ENCODE results near the gene DCLK1. TPM values are rescaled to one million over a fixed set of nuclear protein-coding genes. Genes with fewer than 3 reads are reported as not detected.

DCLK1 gene
- total RNA-seq, 1 donor from 2014 or later, result 55.5 TPM

DNA sequence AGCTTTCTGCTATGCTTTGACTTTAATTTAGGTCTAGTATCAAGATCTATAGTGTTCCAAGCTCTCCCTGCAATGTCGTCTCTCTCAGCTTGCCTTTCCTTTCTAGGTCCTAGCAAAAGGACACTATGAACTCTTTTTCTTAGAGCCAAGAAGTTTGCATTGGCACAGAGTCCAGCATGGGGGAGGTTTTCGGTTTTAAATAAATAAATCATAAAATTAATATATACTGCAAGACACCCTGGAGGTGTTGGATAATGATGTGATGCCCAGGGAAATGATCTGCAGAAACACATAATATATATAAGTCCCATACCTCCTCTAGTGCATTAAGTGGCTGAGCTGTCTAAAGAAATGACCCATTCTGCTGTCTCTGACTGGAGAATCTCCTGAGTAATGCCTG is 338.3 kb downstream of the DCLK1 start:
- intact Hi-C loops (cut with DNase I), result no loop called here

GRCh38 chr13:35792021-35792420 is 339.2 kb downstream of the DCLK1 start:
- DNase-seq (ENCODE audit: low spot score), result no peak

More for the DNA sequence above, 338.3 kb downstream of the DCLK1 start:
- no peak for DNase-seq (ENCODE audit: low spot score)
- no peak for ATAC-seq

DNA sequence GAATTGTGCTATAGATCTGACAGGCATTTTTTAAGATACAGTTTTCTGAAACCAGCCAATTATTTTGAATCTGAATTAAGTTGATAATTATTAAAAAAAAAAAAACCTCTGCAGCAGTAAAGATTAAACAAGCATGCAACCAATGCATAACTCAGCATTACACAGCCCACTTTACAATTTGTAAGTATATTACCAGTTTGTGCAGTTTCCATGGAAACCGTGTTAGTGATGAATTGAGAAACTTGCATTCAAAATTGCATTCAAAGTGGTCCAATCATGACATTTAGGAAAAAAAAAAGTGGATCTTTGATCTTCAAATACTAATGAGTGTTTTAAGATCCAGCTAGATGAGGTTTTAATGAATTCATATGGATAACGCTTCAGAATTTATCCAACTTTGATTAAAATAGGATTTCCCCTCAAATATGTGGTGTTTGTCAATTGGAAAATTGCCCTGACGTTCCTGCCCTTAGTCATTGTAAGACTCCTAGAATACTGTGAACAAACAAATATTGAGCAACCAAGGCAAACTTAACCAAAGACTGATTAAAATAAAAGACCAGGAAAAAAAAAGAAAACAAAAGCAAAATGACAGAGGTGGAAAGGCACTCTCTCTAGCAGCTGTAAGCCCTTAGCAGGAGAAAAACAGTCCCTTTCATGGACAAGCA is 339.9 kb downstream of the DCLK1 start:
- DNase-seq (ENCODE audit: low spot score) (no peak), ATAC-seq (peak; percentile 49)
- intact Hi-C loops (cut with DNase I), result no loop called here

More at GRCh38 chr13:35792021-35792420, 339.2 kb downstream of the DCLK1 start:
- intact Hi-C loops (cut with DNase I), result no loop called here
- no peak for ATAC-seq

GRCh38 chr13:35789335-35790165 is 341.6 kb downstream of the DCLK1 start:
- intact Hi-C loops (cut with DNase I), result no loop called here
- no peak for DNase-seq (ENCODE audit: low spot score)
- ATAC-seq, result peak; percentile 42

GRCh38 chr13:35787937-35788336 is 343.2 kb downstream of the DCLK1 start:
- no peak for DNase-seq (ENCODE audit: low spot score)
- ATAC-seq, result no peak
- intact Hi-C loops (cut with DNase I), result no loop called here

DNA sequence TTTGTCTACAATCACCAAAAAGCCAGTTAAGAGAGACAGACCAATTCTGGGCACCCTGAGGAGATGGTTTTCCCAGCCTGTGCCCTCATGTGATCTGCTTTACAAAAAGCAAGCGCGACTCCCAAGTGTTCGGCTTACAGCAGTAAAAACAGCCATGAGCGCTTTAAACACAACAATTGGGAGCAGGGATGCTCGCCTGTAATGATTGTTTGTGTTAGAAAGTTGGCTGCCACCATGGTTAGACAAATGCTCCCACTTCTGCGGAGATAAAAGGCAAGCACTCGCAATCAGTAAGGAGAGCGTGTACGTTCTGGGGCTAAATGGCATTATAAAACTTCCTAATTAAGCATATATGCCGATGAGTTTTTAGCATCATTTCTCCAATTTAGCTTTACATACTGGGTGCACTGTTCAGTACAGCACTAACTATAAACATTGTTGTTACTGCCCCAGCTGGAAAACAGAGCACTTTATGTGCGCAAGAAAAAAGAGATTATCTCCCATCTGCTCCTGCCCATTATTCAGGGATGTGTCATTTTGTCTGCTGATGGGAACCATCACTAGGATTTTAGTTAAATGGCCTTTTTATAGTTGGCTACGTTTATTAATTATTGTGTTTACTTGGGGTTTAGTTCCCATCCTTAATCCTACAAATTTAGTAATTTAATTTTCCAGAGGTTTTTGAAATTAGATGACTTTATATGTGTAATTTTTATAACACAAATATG is 345.4 kb downstream of the DCLK1 start:
- no peak for ATAC-seq
- DNase-seq (ENCODE audit: low spot score), result no peak
- intact Hi-C loops (cut with DNase I), result no loop called here

DNA sequence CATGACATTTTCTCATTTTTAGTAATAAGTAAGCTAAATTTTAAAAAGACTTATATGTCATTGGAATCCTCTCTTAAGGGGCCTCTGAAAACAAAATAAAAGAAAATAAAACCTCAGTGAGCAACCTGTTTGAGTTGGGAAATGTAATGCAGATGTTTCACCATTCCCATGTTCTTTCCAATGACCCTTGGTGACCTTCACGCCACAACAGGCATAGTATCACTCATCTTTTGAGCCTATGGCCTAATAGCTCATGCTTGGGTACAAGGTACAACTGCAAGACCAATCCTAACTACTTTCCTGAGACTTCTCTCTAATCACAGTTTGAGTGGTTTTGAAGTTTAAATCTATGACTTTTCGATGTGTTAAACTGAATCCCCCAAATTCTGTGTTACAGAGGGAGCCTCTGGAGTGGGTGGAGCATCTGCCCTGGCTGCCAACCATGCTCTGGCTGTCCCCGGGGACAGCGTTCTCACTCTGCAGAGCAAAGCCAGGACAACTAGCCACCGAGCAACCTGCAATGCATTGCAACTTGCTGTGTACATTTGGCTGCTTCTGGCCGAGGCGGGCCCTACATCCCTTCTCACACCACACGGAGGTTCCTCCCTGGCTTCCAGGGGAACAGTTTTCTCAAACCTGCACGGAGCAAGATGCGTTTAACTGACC is 346.8 kb downstream of the DCLK1 start:
- no peak for DNase-seq (ENCODE audit: low spot score)
- ATAC-seq, result no peak
- intact Hi-C loops (cut with DNase I), result no loop called here

DNA sequence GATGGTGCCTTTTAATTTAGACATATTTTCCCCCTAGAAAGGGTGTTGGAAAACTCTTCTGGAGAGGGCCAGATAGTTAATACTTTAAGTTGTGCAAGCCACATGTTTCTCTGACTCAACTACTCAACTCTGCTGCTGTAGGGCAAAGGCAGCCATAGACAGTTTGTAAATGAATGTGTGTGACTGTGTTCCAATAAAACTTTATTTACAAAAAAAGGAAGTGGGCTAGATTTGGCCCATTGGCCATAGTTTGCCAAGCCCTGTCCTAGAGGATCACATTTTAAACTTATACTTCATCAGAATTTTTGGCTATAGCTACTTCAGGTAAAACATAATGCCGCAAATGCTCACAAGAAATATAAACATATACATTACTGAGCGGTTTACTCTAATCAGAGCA is 348.4 kb downstream of the DCLK1 start:
- ATAC-seq, result no peak
- intact Hi-C loops (cut with DNase I), result no loop called here
- no peak for DNase-seq (ENCODE audit: low spot score)

DNA sequence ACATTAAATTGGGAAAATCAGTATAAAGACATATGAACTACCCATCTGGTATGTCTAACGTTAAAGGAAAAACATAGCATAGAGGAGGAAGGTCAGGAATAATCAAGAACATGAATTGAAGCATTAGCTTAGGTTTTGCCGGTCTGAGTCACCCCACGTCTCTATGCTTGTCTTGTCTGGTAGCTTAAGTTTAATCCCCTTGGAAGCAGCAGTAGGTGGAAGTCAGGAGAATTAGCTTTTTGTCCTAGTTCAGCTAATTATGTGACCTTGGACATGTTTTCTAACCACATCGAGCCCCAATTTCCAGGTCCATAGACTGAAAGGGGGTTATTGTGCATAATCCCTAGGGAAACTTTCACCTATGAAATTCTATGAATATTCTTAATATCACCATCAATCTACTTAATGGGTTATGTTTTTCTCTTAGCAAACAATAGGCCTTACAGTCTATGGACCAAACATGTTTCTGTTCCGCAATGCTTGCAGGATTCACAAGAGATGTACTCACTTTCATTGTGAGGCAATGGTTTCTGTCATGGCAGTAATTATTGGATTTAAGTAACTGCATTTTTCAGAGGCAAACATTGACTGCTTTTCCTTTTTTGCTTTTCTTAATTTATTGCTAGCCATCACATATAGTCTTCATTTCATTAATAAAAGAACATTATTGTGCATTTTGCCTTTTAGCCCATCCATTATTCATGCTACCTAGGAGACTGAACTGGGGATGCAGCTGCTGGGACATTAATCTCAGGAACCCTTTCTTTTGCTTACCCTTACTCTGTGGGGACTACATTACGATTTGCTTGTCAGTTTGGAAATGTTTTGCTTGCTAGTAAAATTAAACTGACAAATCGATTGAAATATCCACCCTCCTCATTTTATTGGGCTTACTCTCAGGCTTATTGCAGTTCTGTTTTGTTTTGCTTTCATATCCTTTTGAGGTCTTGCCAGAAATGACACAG is 349.9 kb downstream of the DCLK1 start:
- ATAC-seq (no peak), DNase-seq (ENCODE audit: low spot score) (no peak)
- intact Hi-C loops (cut with DNase I), result no loop called here

- DNase-seq (ENCODE audit: low spot score) (no peak), ATAC-seq (no peak)
- intact Hi-C loops (cut with DNase I), result no loop called here
These were observed 350.6 kb downstream of the DCLK1 start for GRCh38 chr13:35780613-35781012.

- DNase-seq (ENCODE audit: low spot score) (no peak), ATAC-seq (no peak)
- intact Hi-C loops (cut with DNase I), result no loop called here
These were observed 359.3 kb downstream of the DCLK1 start for GRCh38 chr13:35771898-35772297.

DNA sequence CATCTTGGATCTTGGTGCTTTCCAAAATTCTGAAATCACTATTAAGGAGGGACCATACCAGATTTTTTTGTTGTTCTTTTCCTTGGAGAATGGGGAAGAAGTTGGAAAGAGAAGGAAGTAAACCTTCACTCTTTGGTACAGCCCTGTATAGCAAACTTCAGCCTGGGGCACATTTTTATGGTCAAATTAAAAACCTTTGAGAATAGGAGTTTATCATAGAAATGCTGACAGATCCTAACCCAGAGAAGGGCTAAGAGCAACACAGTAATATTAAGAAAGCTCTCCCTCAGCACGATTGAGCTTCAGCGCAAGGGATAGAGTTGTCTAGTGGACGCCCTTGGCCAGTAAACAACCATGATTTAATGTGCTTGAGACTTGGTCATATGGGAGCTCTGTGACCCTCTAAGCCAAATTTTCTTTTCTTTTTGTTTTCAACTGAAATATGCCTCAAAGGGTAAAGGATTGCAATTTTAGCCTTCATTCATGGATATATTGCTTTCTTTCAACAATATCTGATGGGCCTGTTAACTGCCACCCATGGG is 360.4 kb downstream of the DCLK1 start:
- ATAC-seq, result no peak
- intact Hi-C loops (cut with DNase I), result no loop called here
- DNase-seq (ENCODE audit: low spot score), result no peak

GRCh38 chr13:35769812-35770211 is 361.4 kb downstream of the DCLK1 start:
- no peak for ATAC-seq
- intact Hi-C loops (cut with DNase I), result no loop called here
- DNase-seq (ENCODE audit: low spot score), result no peak

DNA sequence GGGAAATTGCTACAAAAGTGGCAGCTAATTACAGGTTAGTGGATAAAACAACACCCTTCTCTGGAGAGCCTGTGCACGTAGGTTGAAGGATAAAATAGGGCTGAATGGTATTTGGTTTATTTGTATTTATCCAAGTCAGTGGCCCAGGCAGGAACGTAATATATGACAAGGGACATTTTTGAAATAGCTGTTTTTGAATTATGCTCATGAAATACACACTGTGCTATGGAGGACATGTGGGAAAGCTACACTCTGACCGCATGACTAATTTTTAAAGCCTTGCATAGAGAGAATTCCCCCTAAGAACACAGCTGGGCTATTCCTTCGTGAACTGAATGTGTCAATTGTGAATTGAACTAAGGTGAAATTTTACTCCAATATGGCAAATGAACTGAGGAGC is 362.6 kb downstream of the DCLK1 start:
- DNase-seq (ENCODE audit: low spot score) (no peak), ATAC-seq (no peak)
- intact Hi-C loops (cut with DNase I), result no loop called here

GRCh38 chr13:35768073-35768472 is 363.1 kb downstream of the DCLK1 start:
- intact Hi-C loops (cut with DNase I), result no loop called here
- ATAC-seq, result no peak

GRCh38 chr13:35767256-35767976 is 363.8 kb downstream of the DCLK1 start:
- no peak for ATAC-seq
- DNase-seq (ENCODE audit: low spot score), result no peak
- intact Hi-C loops (cut with DNase I), result no loop called here

More at GRCh38 chr13:35768073-35768472, 363.1 kb downstream of the DCLK1 start:
- no peak for DNase-seq (ENCODE audit: low spot score)

- ATAC-seq, result no peak
- DNase-seq (ENCODE audit: low spot score), result no peak
- intact Hi-C loops (cut with DNase I), result no loop called here
These were observed 364.5 kb downstream of the DCLK1 start for GRCh38 chr13:35766663-35767062.
